Islet precursor cell (in vitro differentiated cells): ENCODE data around the gene CEP63.

Source experiments
- DNase-seq: peaks from one replicate; pipeline ENCODE4 v3.0.0-alpha.2; 2018

The CEP63 gene

GRCh38 chr3:134610432-134611385, 124.9 kb downstream of the CEP63 start:
- DNase-seq: peak; percentile 40

DNA sequence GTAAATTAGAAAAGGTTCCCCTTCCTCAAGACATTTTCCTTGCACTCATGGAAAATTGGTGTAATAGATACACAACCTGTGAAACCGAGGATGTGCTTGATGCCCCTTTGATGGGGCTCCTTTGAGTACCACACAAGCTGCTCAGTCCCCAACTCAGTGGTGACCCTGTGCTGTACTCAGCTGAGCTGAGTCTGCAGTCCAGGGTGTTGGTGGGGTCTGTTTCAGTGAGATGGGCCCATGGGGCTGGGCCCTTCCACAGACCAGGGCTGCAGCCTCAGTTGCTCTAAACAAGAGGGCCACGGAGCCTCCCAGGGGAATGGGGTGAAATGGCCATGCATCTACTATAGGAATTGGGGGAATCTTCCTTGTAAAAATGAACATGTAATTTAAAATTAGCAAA, 125.7 kb downstream of the CEP63 start:
- DNase-seq: peak; percentile 22

GRCh38 chr3:134613006-134613520, 127.2 kb downstream of the CEP63 start:
- peak; percentile 37 for DNase-seq

DNA sequence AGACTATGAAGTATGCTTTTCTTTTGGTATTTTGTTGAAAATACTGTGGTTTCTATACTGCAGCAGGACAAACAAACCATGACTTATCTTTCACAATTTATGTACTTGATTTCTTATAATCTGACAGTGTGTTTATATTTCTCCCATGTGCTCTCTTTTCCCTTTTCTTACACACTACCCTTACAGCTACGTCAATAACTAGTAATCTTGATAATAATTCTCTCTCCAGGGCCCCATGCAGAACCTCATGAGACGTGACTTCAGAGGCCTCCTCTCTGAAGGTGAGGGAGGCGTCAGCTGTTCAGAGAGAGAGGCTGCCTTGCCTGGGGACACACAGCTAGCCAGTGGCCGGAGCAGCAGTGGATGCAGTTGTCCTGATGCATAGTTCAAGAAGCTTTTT, 129.1 kb downstream of the CEP63 start:
- DNase-seq: peak; percentile 9

DNA sequence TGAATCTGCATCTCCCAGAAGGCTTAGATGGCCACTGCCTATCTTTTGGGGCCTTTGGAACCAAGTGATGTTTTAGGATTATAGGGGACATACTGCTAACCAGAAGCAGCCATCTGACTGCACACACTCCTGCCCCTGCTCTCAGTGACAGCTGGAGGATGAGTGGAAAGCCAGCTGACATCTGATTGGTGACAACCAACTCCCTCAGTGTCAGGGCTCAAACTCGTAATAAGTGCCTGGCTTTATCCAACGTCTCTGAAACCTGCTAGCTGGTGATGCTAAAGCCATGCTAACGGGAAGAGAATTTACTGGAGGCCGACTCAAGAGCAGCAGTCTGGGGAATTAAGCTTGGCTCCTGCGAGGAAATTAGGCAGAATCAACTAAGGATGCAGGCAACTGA, 129.9 kb downstream of the CEP63 start:
- peak; percentile 36 for DNase-seq

DNA sequence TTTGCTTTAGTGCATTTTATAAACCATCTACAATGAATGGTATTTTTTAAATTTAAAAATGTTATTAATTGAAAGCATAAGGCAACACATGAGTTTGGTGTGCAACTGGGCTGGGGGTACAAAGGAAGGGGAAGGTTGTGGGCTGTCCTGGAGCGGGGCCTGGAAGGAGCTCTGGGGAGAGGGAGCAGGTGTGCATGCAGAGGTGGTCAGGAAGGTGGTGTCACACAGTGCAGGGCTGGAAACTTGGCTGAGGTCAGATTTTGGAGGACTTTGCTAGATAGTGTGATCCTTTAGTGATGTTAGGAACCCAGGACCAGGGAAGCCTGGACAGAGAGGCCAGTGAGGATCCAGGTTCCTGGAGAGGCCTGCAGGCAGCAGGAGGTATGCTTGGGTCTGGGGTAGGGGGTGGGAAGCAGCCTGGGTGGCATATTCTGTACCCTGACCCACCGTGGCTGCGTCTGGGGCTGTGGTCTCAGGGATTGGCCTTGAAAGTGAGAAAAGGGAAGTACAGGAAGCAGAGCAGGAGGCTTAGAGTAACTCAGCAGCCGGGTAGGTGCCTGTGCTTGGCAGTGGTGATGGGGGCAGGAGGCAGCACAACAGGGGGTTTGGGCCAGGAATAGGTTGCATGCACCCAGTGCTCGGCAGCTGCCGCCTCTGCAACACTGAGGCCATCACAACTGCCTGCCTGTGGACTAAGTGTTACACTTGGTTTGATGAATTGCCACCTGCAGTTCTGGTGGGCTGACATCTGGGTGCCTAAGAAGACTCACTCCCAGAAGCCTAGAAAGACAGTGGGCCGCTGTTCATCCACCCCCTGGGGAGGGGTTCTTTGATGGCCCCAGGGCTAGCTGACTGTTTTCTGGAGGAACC, 132.0 kb downstream of the CEP63 start:
- DNase-seq: peak; percentile 41

DNA sequence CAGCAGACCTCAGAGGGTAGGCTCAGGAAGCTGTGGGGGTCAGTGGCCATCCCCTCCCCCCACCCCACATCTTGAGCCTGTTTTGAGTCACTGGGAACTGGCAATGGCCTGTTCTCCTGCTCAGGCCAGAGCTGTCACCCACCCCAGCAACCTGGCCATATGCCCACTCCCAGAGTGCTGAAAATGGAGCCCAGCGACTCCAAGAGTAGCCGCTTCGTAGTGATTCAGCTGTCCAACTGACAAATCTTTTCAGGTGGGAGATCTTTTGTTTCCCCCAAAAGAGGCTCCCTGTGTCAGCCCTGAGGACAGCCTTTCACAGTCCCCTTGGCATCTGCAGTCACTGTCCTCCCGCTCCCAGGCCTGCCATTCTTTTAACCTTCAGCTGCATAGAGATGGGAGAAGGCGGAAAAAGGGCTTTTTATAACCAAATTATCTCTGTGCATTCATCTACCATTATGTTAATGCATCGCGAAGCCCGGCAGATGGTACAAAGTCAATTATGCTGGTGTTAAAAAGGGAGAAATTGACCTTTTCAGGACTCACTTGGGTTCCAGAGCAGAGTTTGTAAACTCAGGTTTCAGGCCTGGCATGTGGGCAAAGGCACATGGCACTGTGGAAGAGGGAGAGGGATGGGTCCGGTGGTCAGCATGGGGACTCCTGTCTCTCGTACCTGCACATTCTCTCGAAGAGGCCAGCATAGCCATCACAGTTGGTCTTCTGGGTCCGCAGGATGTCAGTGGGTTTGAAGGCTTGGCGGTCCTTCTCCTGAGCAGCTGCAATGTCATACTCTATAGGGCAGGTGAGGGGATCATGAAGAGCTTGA, 132.8 kb downstream of the CEP63 start:
- peak; percentile 35 for DNase-seq

GRCh38 chr3:134619301-134619615, 133.4 kb downstream of the CEP63 start:
- no peak for DNase-seq

DNA sequence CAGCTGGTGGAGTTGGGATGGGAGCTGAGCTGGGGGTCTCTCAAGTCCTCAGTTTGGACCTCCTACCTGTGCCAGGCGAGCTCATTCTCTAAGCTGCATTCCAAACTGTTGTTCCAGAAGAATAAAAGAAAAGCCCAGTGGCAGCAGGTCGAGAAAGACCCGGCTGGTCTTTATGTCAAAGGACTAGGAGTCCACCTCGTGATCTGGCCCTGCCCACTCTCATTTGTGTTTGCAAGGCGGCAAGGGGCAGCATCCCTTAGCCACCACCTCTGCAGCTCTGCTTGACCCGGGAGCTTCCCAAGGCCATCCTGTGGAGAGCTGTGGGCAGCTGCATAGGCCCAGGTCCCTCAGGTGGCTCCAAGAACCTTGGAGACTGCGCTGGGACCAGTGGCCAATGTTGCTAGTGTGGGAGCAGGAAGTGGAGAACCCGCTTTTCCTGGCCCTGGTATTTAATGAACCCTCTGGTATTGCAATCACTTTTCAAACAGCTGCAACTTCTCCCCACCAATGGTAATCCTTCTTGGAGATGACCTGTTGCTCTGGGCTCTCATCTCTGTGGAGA, 134.1 kb downstream of the CEP63 start:
- peak; percentile 39 for DNase-seq

GRCh38 chr3:134620476-134621115, 134.7 kb downstream of the CEP63 start:
- peak; percentile 37 for DNase-seq

DNA sequence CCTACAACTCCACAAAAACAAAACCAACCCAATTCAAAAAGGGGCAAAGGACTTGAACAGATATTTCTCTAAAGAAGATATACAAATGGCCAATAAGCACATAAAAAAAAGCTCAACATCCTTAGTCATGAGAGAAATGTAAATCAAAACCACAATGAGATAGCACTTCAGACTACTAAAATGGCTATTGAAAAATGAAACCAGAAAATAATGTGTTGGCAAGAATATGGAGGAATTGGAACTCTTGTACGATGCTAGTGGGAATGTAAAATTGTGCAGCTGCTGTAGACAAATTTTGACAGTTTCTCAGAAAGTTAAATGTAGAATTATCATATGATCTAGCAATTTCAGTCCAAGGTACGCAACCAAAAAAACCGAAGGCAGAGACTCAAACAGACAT, 136.0 kb downstream of the CEP63 start:
- no peak for DNase-seq

DNA sequence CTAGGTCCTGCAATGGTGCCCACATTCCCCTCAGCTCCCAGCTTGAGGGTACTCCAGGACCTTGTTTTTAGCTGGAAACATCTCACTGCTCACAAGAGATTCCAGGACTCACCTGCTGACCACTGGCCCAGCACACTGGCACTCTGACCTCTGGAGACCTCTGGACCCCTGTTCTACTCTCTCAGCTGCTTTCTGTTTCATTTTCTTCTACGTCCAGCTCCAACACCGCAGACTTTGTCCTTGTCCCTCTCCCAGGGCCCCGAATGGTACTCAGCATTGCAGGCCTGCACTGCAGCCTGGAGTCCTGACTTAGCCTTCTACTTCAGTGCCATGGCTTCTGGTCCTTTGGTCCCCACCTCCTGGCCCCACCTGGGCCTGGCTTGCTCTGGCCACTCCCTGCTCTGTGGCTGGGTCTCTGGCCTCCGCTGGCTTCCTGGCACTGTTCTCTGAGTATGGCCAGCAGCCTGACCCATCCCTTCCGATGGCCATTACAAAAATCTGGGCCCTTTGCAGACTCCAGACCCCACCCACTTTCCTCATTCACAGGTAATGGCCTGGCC, 137.0 kb downstream of the CEP63 start:
- peak; percentile 36 for DNase-seq

DNA sequence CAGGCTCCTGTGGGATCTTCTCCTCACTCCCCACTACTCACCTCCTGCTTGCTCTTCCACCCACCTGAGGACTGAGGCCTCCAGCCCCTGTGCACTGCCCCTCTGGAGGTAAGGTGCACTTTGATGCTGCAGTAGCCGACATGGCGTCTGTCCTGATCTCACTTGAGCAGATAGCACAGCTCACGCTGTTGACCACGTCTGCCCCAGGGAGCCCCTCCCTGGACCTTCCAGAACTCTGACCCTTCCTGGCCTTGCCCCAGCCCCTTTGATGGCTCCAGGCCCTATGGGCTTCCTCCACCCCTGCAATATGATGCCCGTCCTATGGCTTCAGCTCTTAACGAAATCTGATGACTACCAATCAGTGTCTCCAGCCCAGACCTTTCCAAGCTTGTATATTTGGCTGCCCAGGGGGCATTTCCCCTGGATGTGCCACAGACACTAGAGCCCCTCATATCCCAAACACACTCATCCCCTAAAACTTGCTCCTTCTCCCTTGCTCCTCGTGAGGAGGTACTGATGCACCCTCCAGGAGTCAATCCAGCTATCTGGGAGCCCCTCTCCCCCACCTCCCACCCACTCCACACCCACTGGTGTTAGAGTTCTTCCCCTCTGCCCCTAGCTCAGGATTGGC, 137.9 kb downstream of the CEP63 start:
- peak; percentile 30 for DNase-seq
